ENCODE results near the gene MEDAG. TPM values are rescaled to one million over a fixed set of nuclear protein-coding genes. Genes with fewer than 3 reads are reported as not detected.

The MEDAG gene
- total RNA-seq, 2 experiments from 2014 or later = 0.19 TPM; not detected in 1

DNA sequence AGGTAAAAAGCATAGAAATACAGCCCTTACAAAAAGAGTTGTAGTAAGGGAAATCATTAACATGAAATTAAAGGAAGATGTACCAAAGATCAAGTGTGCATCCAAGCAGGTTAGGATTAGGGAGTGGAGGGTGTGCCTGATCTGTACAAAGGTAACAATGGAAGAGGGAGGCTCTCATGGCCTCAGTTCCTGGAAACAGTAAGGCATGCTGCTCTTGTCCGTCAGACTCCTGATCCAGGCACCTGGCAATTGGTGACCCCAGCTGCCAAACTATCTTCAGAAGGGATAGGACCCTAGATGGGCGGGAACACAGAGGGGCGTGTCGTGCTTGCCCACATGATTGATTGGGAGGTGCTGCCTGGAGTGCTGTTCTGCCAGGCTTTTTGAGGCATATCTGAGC, 30.9 kb downstream of the MEDAG start:
- H3K79me2 ChIP-seq (ENCODE audit: insufficient read depth, low read depth, low read length) = no peaks in the 10 kb centered on the region
- no peaks in the 10 kb centered on the region for H3K4me1 ChIP-seq (ENCODE audit: insufficient read depth, low read length, poor library complexity, severe bottlenecking)
- H3K4me2 ChIP-seq (ENCODE audit: low read length) = no peak overlapping the region
- TF ChIP-seq EZH2phosphoT487 (IDR thresholded peaks at IDR 0.05; ENCODE audit: borderline replicate concordance, low read depth, low read length) = no peak
- TF ChIP-seq, protein P1, sequence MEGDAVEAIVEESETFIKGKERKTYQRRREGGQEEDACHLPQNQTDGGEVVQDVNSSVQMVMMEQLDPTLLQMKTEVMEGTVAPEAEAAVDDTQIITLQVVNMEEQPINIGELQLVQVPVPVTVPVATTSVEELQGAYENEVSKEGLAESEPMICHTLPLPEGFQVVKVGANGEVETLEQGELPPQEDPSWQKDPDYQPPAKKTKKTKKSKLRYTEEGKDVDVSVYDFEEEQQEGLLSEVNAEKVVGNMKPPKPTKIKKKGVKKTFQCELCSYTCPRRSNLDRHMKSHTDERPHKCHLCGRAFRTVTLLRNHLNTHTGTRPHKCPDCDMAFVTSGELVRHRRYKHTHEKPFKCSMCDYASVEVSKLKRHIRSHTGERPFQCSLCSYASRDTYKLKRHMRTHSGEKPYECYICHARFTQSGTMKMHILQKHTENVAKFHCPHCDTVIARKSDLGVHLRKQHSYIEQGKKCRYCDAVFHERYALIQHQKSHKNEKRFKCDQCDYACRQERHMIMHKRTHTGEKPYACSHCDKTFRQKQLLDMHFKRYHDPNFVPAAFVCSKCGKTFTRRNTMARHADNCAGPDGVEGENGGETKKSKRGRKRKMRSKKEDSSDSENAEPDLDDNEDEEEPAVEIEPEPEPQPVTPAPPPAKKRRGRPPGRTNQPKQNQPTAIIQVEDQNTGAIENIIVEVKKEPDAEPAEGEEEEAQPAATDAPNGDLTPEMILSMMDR (conservative IDR thresholded peaks at IDR 0.05; ENCODE audit: low read length) = no peak
- no peak for DNase-seq (ENCODE audit: low spot score)
- no peak overlapping the region for H3K27ac ChIP-seq (ENCODE audit: low read depth, low read length, poor library complexity, severe bottlenecking)
- no peaks in the 10 kb centered on the region for H4K20me1 ChIP-seq (ENCODE audit: insufficient read depth, low read length)
- intact Hi-C loops (cut with micrococcal nuclease; ENCODE audit: unreplicated experiment) = no loop called here
- ChIA-PET CTCF (ENCODE audit: unreplicated experiment) (no interaction called here), POLR2A (interaction anchor here (1.0 kb wide), 1 partner anchor 858 kb away, joined by 3 read pairs; no protein-coding TSS in a partner anchor)
- H3K9me3 ChIP-seq (ENCODE audit: low read length) = no peaks in the 10 kb centered on the region
- H2AFZ ChIP-seq (ENCODE audit: low read length) = no peak overlapping the region
- H3K4me3 ChIP-seq (ENCODE audit: low read depth, low read length, poor library complexity, severe bottlenecking) = no peak overlapping the region
- no peaks in the 10 kb centered on the region for H3K9me2 ChIP-seq (ENCODE audit: insufficient read depth, low read length)
- no peaks in the 10 kb centered on the region for H3K36me3 ChIP-seq (ENCODE audit: insufficient read depth, low read length)
- no TSS peak for BruUV-seq (replicated peaks)

DNA sequence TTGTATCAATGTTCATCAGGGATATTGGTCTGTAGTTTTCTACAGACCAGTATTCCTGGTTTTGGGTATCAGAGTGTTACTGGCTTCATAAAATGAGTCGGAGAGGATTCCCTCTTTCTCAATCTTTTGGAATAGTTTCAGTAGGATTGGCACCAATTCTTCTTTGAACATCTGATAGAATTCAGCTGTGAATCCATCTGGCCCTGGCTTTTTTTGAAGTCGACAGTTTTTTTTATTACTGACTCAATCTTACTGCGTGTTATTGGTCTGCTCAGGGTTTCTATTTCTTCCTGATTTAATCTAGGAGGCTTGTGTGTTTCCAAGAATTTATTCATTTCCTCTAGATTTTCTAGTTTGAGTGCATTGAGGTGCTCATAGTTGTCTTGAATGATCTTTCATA, 37.8 kb downstream of the MEDAG start:
- Histone ChIP-seq H3K4me2 (ENCODE audit: low read length) (no peak overlapping the region), H2AFZ (ENCODE audit: low read length) (no peak overlapping the region), H3K79me2 (ENCODE audit: insufficient read depth, low read depth, low read length) (no peaks in the 10 kb centered on the region), H4K20me1 (ENCODE audit: insufficient read depth, low read length) (no peaks in the 10 kb centered on the region), H3K36me3 (ENCODE audit: insufficient read depth, low read length) (no peaks in the 10 kb centered on the region), H3K4me3 (ENCODE audit: low read depth, low read length, poor library complexity, severe bottlenecking) (no peak overlapping the region), H3K27ac (ENCODE audit: low read depth, low read length, poor library complexity, severe bottlenecking) (no peak overlapping the region), H3K4me1 (ENCODE audit: insufficient read depth, low read length, poor library complexity, severe bottlenecking) (no peaks in the 10 kb centered on the region), H3K9me3 (ENCODE audit: low read length) (no peaks in the 10 kb centered on the region), H3K9me2 (ENCODE audit: insufficient read depth, low read length) (no peaks in the 10 kb centered on the region)
- ChIA-PET CTCF (ENCODE audit: unreplicated experiment) (no interaction called here), POLR2A (interaction anchor here (0.7 kb wide), 1 partner anchor 485 kb away, joined by 3 read pairs; no protein-coding TSS in a partner anchor)
- intact Hi-C loops (cut with micrococcal nuclease; ENCODE audit: unreplicated experiment) = no loop called here
- TF ChIP-seq EZH2phosphoT487 (IDR thresholded peaks at IDR 0.05; ENCODE audit: borderline replicate concordance, low read depth, low read length) = no peak
- TF ChIP-seq, protein P1 (conservative IDR thresholded peaks at IDR 0.05; ENCODE audit: low read length) = no peak
- no TSS peak for BruUV-seq (replicated peaks)
- no peak for DNase-seq (ENCODE audit: low spot score)

DNA sequence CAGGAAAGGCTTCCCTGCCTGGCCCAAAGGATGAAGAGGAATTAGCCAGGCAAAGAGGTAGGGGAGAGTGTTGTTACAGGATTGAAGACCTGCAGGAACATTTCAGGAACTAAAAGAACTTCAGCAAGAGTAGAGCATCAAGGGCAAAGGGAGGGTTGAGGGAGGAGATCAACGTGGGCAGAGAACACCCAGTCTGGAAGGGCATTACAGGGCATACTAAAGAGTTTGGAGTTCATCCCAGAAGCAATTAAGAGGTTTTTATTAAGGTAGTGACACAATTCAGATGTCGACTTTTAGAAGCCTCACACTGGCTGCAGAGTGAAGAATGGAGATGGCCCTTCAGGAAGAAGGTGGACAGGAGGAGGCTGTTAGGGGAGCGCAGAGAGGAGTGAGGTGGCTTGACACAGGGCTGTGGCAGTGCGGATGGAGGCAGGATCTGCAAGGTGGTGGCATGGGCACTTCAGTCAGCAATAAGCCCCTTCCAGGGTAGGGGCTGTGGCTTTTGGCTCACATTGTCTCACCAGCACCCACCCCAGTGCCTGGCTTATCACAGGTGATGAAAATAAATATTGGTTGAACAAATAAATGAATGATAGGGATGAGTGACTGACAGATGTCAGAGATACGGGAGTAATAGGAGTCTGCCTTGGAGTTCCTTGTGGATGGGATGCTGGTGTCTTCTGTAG, 51.3 kb downstream of the MEDAG start:
- CTCF ChIA-PET (ENCODE audit: unreplicated experiment) = no interaction called here
- intact Hi-C loops (cut with micrococcal nuclease; ENCODE audit: unreplicated experiment) = no loop called here
- Histone ChIP-seq H3K9me2 (ENCODE audit: insufficient read depth, low read length) (no peaks in the 10 kb centered on the region), H2AFZ (ENCODE audit: low read length) (no peak overlapping the region), H4K20me1 (ENCODE audit: insufficient read depth, low read length) (no peaks in the 10 kb centered on the region), H3K36me3 (ENCODE audit: insufficient read depth, low read length) (no peaks in the 10 kb centered on the region), H3K4me1 (ENCODE audit: insufficient read depth, low read length, poor library complexity, severe bottlenecking) (no peaks in the 10 kb centered on the region), H3K27ac (ENCODE audit: low read depth, low read length, poor library complexity, severe bottlenecking) (no peak overlapping the region), H3K4me3 (ENCODE audit: low read depth, low read length, poor library complexity, severe bottlenecking) (no peak overlapping the region), H3K79me2 (ENCODE audit: insufficient read depth, low read depth, low read length) (no peaks in the 10 kb centered on the region), H3K4me2 (ENCODE audit: low read length) (no peak overlapping the region), H3K9me3 (ENCODE audit: low read length) (0 out of 2 replicates have a peak, but pooled peaks cover 9% of the 10 kb centered on the region)
- TF ChIP-seq EZH2phosphoT487 (IDR thresholded peaks at IDR 0.05; ENCODE audit: borderline replicate concordance, low read depth, low read length) = no peak
- TF ChIP-seq, protein P1 (conservative IDR thresholded peaks at IDR 0.05; ENCODE audit: low read length) = no peak
- POLR2A ChIA-PET = interaction anchor here (0.6 to 0.7 kb wide), 2 partner anchors 13 to 37 kb away, joined by 3 to 4 read pairs; no protein-coding TSS in a partner anchor
- no peak for DNase-seq (ENCODE audit: low spot score)
- BruUV-seq (replicated peaks) = no TSS peak
